ENCODE data around the gene MTURN. TPM values are rescaled to one million over a fixed set of nuclear protein-coding genes. Genes with fewer than 3 reads are reported as not detected.

The MTURN gene
- polyA plus RNA-seq, 1 donor (not counting 4 experiments of a cell fraction or from before 2014, with no cell fraction given), result 10.8 TPM

DNA sequence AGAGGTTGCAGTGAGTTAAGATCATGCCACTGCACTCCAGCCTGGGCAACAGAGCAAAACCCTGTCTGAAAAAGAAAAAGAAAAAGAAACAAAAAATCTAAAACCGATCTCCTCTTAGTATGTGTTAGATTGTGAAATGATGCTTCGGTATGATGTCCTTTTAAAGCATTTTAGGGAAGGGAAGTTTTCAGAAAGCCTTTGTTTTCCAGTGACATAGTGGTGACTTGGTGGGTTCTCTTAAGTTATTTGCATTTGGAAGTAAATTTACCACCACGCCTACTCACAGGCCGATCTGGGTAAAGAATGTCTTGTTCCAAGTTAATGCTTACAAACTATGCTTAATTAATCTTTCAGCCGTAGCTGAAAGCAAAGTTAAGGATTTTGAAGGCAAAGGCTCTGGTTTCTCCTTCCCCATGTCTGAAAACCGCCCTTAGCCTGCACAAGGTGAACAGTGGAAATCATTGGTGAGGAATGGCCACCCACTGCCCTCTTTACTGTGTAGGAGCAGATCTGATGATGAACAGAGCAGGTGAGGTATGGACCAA, 10.7 kb downstream of the MTURN start:
- dilution Hi-C loops (cut with MboI; ENCODE audit: extremely low pct_ligation_motif_present, low sequenced_read_pairs), result no loop called here
- no peak overlapping the region for H2AFZ ChIP-seq (ENCODE audit: control insufficient read depth, low read length)
- H3K79me2 ChIP-seq (ENCODE audit: control insufficient read depth, insufficient read depth, low read length), result peaks cover 2% of the 10 kb centered on the region
- no peak for FAIRE-seq
- H3K4me3 ChIP-seq (ENCODE audit: control insufficient read depth in 2 of 3, extremely low read depth in 1 of 3, insufficient read depth in 2 of 3, low read depth in 1 of 3, low read length in 3 of 3), result no peak overlapping the region
- no peak overlapping the region for H3K4me2 ChIP-seq (ENCODE audit: control insufficient read depth, extremely low read depth, insufficient read depth, low read depth, low read length)
- peaks cover 44% of the 10 kb centered on the region for H3K4me1 ChIP-seq (ENCODE audit: control insufficient read depth, extremely low read depth, insufficient read depth, low read length)
- no peak overlapping the region for H3K9ac ChIP-seq (ENCODE audit: control insufficient read depth, extremely low read depth, insufficient read depth, low read length)
- H3K9me1 ChIP-seq (ENCODE audit: control insufficient read depth, extremely low read depth, insufficient read depth, low read length), result no peaks in the 10 kb centered on the region
- H3K27ac ChIP-seq (ENCODE audit: control insufficient read depth, insufficient read depth, low read length), result no peak overlapping the region
- no peaks in the 10 kb centered on the region for H3K9me3 ChIP-seq (ENCODE audit: control insufficient read depth, low read depth, low read length)
- no peak for DNase-seq (ENCODE audit: low read depth, low spot score)
- H3K36me3 ChIP-seq (ENCODE audit: control insufficient read depth in 2 of 2, extremely low read depth in 1 of 2, insufficient read depth in 2 of 2, low read length in 2 of 2), result no peaks in the 10 kb centered on the region
- no peaks in the 10 kb centered on the region for H3K27me3 ChIP-seq (ENCODE audit: control insufficient read depth, extremely low read depth, insufficient read depth, low read length)
- H4K20me1 ChIP-seq (ENCODE audit: control insufficient read depth, extremely low read depth, insufficient read depth, low read length), result no peaks in the 10 kb centered on the region
- TF ChIP-seq, protein P1, sequence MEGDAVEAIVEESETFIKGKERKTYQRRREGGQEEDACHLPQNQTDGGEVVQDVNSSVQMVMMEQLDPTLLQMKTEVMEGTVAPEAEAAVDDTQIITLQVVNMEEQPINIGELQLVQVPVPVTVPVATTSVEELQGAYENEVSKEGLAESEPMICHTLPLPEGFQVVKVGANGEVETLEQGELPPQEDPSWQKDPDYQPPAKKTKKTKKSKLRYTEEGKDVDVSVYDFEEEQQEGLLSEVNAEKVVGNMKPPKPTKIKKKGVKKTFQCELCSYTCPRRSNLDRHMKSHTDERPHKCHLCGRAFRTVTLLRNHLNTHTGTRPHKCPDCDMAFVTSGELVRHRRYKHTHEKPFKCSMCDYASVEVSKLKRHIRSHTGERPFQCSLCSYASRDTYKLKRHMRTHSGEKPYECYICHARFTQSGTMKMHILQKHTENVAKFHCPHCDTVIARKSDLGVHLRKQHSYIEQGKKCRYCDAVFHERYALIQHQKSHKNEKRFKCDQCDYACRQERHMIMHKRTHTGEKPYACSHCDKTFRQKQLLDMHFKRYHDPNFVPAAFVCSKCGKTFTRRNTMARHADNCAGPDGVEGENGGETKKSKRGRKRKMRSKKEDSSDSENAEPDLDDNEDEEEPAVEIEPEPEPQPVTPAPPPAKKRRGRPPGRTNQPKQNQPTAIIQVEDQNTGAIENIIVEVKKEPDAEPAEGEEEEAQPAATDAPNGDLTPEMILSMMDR (optimal IDR thresholded peaks at IDR 0.05 in 1 of 3, IDR thresholded peaks at IDR 0.05 in 1 of 3, conservative IDR thresholded peaks at IDR 0.05 in 1 of 3; ENCODE audit: extremely low read depth in 1 of 3, insufficient read depth in 2 of 3, low read length in 3 of 3), result no peak
- TF ChIP-seq EZH2 (IDR thresholded peaks at IDR 0.05; ENCODE audit: low read length), result no peak

DNA sequence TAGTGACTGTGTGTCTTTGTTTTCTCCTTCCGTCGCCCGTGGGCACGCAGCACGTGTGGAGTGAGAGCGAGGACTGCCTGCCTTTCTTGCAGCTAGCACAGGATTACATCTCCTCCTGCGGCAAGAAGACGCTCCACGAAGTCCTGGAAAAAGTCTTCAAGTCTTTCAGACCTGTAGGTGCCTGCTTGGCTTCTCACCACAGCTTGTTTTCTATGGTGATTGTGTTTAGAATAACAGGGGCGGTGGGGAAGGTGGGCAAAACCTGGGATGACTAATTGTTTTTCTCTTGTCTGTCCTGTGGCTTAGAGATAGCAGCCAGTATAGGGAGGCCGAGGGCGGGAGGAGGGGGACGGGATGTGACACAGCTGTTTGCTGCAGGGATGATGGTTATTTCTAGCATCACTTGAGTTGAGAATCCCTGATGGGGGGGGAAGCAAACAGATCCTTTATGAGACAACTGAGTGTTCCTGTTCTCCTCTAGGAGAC, 11.4 kb downstream of the MTURN start:
- Histone ChIP-seq H3K4me2 (ENCODE audit: control insufficient read depth, extremely low read depth, insufficient read depth, low read depth, low read length) (no peak overlapping the region), H3K36me3 (ENCODE audit: control insufficient read depth in 2 of 2, extremely low read depth in 1 of 2, insufficient read depth in 2 of 2, low read length in 2 of 2) (no peaks in the 10 kb centered on the region), H4K20me1 (ENCODE audit: control insufficient read depth, extremely low read depth, insufficient read depth, low read length) (no peaks in the 10 kb centered on the region), H3K4me3 (ENCODE audit: control insufficient read depth in 2 of 3, extremely low read depth in 1 of 3, insufficient read depth in 2 of 3, low read depth in 1 of 3, low read length in 3 of 3) (no peak overlapping the region), H2AFZ (ENCODE audit: control insufficient read depth, low read length) (no peak overlapping the region), H3K4me1 (ENCODE audit: control insufficient read depth, extremely low read depth, insufficient read depth, low read length) (peaks cover 44% of the 10 kb centered on the region), H3K9ac (ENCODE audit: control insufficient read depth, extremely low read depth, insufficient read depth, low read length) (no peak overlapping the region), H3K9me3 (ENCODE audit: control insufficient read depth, low read depth, low read length) (no peaks in the 10 kb centered on the region), H3K27me3 (ENCODE audit: control insufficient read depth, extremely low read depth, insufficient read depth, low read length) (no peaks in the 10 kb centered on the region), H3K9me1 (ENCODE audit: control insufficient read depth, extremely low read depth, insufficient read depth, low read length) (no peaks in the 10 kb centered on the region), H3K27ac (ENCODE audit: control insufficient read depth, insufficient read depth, low read length) (no peak overlapping the region), H3K79me2 (ENCODE audit: control insufficient read depth, insufficient read depth, low read length) (peaks cover 2% of the 10 kb centered on the region)
- TF ChIP-seq, protein P1 (optimal IDR thresholded peaks at IDR 0.05 in 1 of 3, IDR thresholded peaks at IDR 0.05 in 1 of 3, conservative IDR thresholded peaks at IDR 0.05 in 1 of 3; ENCODE audit: extremely low read depth in 1 of 3, insufficient read depth in 2 of 3, low read length in 3 of 3), result no peak
- TF ChIP-seq EZH2 (IDR thresholded peaks at IDR 0.05; ENCODE audit: low read length), result no peak
- FAIRE-seq, result no peak
- DNase-seq (ENCODE audit: low read depth, low spot score), result no peak
- dilution Hi-C loops (cut with MboI; ENCODE audit: extremely low pct_ligation_motif_present, low sequenced_read_pairs), result no loop called here
